ENCODE data around the gene BRPF3. TPM values are rescaled to one million over a fixed set of nuclear protein-coding genes. Genes with fewer than 3 reads are reported as not detected.

BRPF3 gene
- total RNA-seq, 4 donors from 2014 or later: 49.6 to 71.0 (median 65.0) TPM

GRCh38 chr6:36155662-36156061 lies 40.9 kb upstream of the BRPF3 start:
- no peak overlapping the region for H3K27ac ChIP-seq
- no peaks in the 10 kb centered on the region for H3K4me1 ChIP-seq
- H3K4me3 ChIP-seq: no peak overlapping the region
- no peaks in the 10 kb centered on the region for H3K9me3 ChIP-seq
- TF ChIP-seq POLR2A (IDR thresholded peaks at IDR 0.05) (no peak), CTCF (IDR thresholded peaks at IDR 0.05) (no peak)
- no peak for DNase-seq
- no peaks in the 10 kb centered on the region for H3K36me3 ChIP-seq
- H3K27me3 ChIP-seq: no peaks in the 10 kb centered on the region

DNA sequence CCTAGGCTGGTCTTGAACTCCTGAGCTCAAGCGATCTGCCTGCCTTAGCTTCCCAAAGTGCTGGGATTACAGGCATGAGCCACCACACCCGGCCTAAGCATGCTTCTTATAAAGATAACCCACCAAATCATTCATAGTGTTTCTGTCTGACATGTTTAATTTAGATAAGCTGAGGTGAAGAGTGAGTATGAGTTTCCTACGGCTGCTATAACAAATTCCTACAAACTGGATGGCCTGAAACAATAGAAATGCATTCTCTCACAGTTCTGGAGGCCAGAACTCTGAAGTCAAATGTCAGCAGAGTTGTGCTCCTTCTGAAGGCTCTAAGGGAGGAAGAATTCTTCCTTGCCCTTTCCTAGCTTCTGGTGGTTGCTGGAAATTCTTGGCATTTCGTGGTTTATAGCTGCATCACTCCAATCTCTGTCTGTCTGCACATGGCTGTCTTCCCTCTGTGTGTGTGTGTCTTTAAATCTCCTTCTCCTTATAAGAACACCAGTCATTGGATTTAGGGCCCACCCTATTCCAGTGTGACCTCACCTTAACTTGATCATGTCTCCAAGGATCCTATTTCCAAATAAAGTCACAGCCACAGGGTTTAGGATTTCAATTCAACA lies 36.3 kb upstream of the BRPF3 start:
- Histone ChIP-seq H3K4me1 (no peaks in the 10 kb centered on the region), H3K27ac (no peak overlapping the region), H3K9me3 (no peaks in the 10 kb centered on the region), H3K4me3 (no peak overlapping the region), H3K36me3 (no peaks in the 10 kb centered on the region), H3K27me3 (no peaks in the 10 kb centered on the region)
- DNase-seq: no peak
- TF ChIP-seq POLR2A (IDR thresholded peaks at IDR 0.05) (no peak), CTCF (IDR thresholded peaks at IDR 0.05) (no peak)

DNA sequence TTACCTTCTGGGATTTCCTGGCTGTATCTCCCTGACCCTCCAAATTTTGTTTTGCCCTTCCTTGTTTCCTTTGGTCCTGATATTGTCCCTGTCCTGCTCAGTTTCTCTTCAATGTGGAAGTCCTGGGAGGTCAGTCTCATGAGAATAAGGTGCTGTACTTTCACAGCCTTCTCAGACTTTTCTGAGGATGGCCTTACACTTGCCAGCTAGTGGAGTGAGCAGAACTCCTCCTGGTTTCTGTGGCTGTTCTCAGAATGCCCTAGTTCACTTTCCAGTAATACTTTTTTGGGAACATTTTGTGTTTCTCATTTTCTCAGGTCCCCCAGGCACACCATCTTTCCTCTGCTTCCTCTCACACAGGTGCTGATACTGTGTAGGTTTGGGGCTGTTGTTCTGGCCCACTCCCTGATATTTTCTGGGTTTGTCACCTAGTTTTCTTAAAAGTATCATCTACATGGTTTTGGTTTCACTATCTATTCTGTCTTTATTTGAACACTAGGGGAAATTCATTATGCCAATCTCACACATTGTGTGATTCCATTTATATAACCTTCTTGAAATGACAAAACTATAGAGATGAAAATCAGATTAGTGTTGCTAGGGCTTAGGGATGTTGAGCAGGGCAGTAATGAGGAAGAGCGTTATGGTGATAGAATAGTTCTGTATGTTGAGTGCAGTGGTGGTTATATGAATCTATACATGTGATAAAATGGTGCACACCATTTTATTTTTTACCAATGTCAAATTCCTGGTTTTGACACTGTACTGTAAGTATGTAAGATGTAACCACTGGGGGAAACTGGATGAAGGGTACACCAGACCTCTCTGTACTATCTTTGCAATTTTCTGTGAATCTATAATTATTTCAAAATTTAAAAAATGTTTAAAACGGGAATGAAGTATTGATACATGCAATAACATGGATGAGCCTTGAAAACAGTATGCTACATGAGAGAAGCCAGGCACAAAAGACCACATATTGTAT lies 27.2 kb upstream of the BRPF3 start:
- Histone ChIP-seq H3K27ac (no peak overlapping the region), H3K4me1 (no peaks in the 10 kb centered on the region), H3K36me3 (no peaks in the 10 kb centered on the region), H3K4me3 (no peak overlapping the region), H3K9me3 (no peaks in the 10 kb centered on the region), H3K27me3 (no peaks in the 10 kb centered on the region)
- TF ChIP-seq CTCF (IDR thresholded peaks at IDR 0.05): no peak
- TF ChIP-seq POLR2A (IDR thresholded peaks at IDR 0.05): no peak
- no peak for DNase-seq

DNA sequence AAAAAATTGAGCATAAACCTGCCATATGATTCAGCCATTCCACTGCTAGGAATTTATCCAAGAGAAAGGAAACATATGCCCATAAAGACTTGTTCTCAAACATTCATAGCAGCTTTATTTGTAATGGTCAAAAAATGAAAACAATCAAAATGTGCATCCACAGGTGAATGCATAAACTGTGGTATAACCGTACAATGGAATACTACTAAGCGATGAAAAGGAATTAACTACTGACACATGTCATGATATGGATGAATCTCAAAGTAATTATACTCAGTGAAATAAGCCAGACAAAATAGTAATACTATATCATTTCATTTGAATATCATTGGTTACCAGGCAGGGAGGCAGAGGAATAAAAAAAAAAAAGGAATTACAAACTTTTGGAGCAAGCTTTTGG lies 25.8 kb upstream of the BRPF3 start:
- DNase-seq: no peak
- H3K36me3 ChIP-seq: no peaks in the 10 kb centered on the region
- H3K4me1 ChIP-seq: no peaks in the 10 kb centered on the region
- no peaks in the 10 kb centered on the region for H3K9me3 ChIP-seq
- H3K27me3 ChIP-seq: no peaks in the 10 kb centered on the region
- H3K27ac ChIP-seq: no peak overlapping the region
- H3K4me3 ChIP-seq: no peak overlapping the region
- no peak for TF ChIP-seq CTCF (IDR thresholded peaks at IDR 0.05)
- TF ChIP-seq POLR2A (IDR thresholded peaks at IDR 0.05): no peak

GRCh38 chr6:36171573-36171972 lies 25.0 kb upstream of the BRPF3 start:
- Histone ChIP-seq H3K36me3 (no peaks in the 10 kb centered on the region), H3K4me3 (no peak overlapping the region), H3K9me3 (no peaks in the 10 kb centered on the region), H3K27ac (no peak overlapping the region), H3K27me3 (no peaks in the 10 kb centered on the region), H3K4me1 (no peaks in the 10 kb centered on the region)
- TF ChIP-seq POLR2A (IDR thresholded peaks at IDR 0.05) (no peak), CTCF (IDR thresholded peaks at IDR 0.05) (no peak)
- no peak for DNase-seq

Data from Peyer's patch (tissue), 4 donors.